Lower leg skin (tissue), 3 donors: ENCODE measurements around the gene CYFIP1.

Experiments
- CTCF ChIP-seq, 3 donors: fragments of 450-650 bp; IDR thresholded peaks; one replicate each; pipeline ENCODE4 v1.5.1; 2016; ENCODE audit warnings: antibody characterized with exemption in 3 of 3, mild to moderate bottlenecking in 3 of 3, moderate library complexity in 2 of 3
- POLR2A ChIP-seq, 2 donors: fragments of 450-650 bp; IDR thresholded peaks; one replicate each; pipeline ENCODE4 v1.6.1; 2016 to 2017; ENCODE audit warnings: antibody characterized with exemption in 2 of 2, mild to moderate bottlenecking in 1 of 2, moderate library complexity in 1 of 2

GRCh38 chr15:22850055-22850454 lies 130.1 kb downstream of the CYFIP1 start:
- TF ChIP-seq CTCF (IDR thresholded peaks at IDR 0.05) (no peak), POLR2A (IDR thresholded peaks at IDR 0.05) (no peak)
